SK-N-SH (cell line): ENCODE results near the gene PRRT2.

Source experiments
- EP300 ChIP-seq, 2 experiments: IDR thresholded peaks; 2 replicates each; pipeline versions ENCODE4 v1.4.0 to v1.6.1; 2012; ENCODE audit warnings: borderline replicate concordance in 1 of 2, low read depth in 1 of 2, low read length in 1 of 2
- EZH2phosphoT487 ChIP-seq: fragments of 200-600 bp; sonication (generic); IDR thresholded peaks from 2 replicates; pipeline ENCODE4 v1.6.1; 2017; ENCODE audit warnings: low read depth, mixed run types, mild to moderate bottlenecking, antibody characterized with exemption, moderate library complexity, borderline replicate concordance
- GATA2 ChIP-seq: sonication (generic); formaldehyde crosslinking; IDR thresholded peaks from 2 replicates; pipeline ENCODE4 v1.5.0; 2020; ENCODE audit warnings: mild to moderate bottlenecking, missing genetic modification reagents
- POLR2AphosphoS5 ChIP-seq: IDR thresholded peaks from 2 replicates; pipeline ENCODE4 v1.6.1; 2012; ENCODE audit warnings: low read depth, low read length
- REST ChIP-seq: IDR thresholded peaks from 2 replicates; pipeline ENCODE4 v1.6.1; 2012; ENCODE audit warnings: mild to moderate bottlenecking, low read depth, low read length, moderate library complexity
- TF ChIP-seq, protein P1 (sequence below): fragments of 200-600 bp; sonication (generic); IDR thresholded peaks from 2 replicates; pipeline ENCODE4 v1.6.1; 2017; ENCODE audit warnings: antibody characterized with exemption, mild to moderate bottlenecking, moderate library complexity
- TF ChIP-seq, protein P2 (sequence below): fragments of 150-350 bp; IDR thresholded peaks from 2 replicates; pipeline ENCODE4 v1.6.1; 2017; ENCODE audit warnings: antibody characterized with exemption, low read length, low read depth, borderline replicate concordance

DNA sequence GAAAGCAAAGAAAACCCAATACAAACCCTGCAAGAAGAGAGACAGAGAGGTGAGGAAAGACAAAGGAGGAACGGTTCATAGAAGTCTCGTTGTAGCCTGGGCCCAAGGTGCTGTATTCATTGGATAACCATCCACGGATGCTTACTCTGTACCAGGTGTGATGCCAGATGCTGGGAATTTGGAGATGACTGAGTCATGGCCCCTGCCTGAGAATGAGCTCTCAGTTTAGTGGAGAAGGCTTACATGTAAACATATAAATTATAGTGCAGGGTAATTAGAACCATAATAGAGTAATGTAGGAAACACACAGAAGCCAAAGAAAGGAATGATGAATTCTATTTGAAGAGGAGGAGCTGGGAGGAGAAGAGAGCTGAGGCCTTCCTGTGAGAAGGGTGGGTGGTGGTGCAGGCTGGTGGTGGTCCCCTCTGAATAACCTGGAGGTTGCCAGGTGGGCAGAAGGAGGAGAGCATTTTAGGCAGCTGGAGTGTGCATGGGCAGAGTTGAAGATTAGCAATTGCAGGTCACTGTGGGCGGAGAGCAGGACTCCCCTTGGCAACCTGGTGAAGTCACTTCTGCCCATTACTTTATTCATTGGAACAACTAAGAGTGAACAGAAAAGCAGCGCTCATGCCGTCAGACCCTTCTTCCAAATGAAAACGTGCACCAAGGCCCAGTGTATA is 41.6 kb upstream of the PRRT2 start:
- no peak for TF ChIP-seq EZH2phosphoT487
- TF ChIP-seq, protein P1, sequence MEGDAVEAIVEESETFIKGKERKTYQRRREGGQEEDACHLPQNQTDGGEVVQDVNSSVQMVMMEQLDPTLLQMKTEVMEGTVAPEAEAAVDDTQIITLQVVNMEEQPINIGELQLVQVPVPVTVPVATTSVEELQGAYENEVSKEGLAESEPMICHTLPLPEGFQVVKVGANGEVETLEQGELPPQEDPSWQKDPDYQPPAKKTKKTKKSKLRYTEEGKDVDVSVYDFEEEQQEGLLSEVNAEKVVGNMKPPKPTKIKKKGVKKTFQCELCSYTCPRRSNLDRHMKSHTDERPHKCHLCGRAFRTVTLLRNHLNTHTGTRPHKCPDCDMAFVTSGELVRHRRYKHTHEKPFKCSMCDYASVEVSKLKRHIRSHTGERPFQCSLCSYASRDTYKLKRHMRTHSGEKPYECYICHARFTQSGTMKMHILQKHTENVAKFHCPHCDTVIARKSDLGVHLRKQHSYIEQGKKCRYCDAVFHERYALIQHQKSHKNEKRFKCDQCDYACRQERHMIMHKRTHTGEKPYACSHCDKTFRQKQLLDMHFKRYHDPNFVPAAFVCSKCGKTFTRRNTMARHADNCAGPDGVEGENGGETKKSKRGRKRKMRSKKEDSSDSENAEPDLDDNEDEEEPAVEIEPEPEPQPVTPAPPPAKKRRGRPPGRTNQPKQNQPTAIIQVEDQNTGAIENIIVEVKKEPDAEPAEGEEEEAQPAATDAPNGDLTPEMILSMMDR, result no peak
- no peak for TF ChIP-seq POLR2AphosphoS5
- TF ChIP-seq REST, result no peak
- no peak for TF ChIP-seq GATA2 (CRISPR knock-in tag)
- TF ChIP-seq, protein P2, sequence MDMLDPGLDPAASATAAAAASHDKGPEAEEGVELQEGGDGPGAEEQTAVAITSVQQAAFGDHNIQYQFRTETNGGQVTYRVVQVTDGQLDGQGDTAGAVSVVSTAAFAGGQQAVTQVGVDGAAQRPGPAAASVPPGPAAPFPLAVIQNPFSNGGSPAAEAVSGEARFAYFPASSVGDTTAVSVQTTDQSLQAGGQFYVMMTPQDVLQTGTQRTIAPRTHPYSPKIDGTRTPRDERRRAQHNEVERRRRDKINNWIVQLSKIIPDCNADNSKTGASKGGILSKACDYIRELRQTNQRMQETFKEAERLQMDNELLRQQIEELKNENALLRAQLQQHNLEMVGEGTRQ, result no peak
- TF ChIP-seq EP300 (IDR thresholded peaks at IDR 0.05; ENCODE audit: borderline replicate concordance in 1 of 2, low read depth in 1 of 2, low read length in 1 of 2), result no peak
